ENCODE results near the gene BAIAP2.

The BAIAP2 gene

GRCh38 chr17:80996422-80997305 lies 38.3 kb upstream of the BAIAP2 start:
- Histone ChIP-seq H3K9me3 (ENCODE audit: severe bottlenecking) (no peaks in the 10 kb centered on the region), H3K27me3 (ENCODE audit: insufficient read depth, low read depth, severe bottlenecking) (no peaks in the 10 kb centered on the region), H3K36me3 (peaks cover 62% of the 10 kb centered on the region), H3K4me3 (ENCODE audit: low read depth, low read length) (no peak overlapping the region), H3K27ac (no peak overlapping the region)
- no peak for TF ChIP-seq CTCF (IDR thresholded peaks at IDR 0.05; ENCODE audit: low read depth, low read length)
- DNase-seq: no peak

GRCh38 chr17:80997424-80998117 lies 37.4 kb upstream of the BAIAP2 start:
- H3K27ac ChIP-seq: no peak overlapping the region
- peaks cover 3% of the 10 kb centered on the region for H3K27me3 ChIP-seq (ENCODE audit: insufficient read depth, low read depth, severe bottlenecking)
- H3K9me3 ChIP-seq (ENCODE audit: severe bottlenecking): no peaks in the 10 kb centered on the region
- DNase-seq: no peak
- H3K36me3 ChIP-seq: peaks cover 62% of the 10 kb centered on the region
- no peak overlapping the region for H3K4me3 ChIP-seq (ENCODE audit: low read depth, low read length)
- TF ChIP-seq CTCF (IDR thresholded peaks at IDR 0.05; ENCODE audit: low read depth, low read length): no peak

GRCh38 chr17:80998118-80998747 lies 36.7 kb upstream of the BAIAP2 start:
- DNase-seq: no peak
- Histone ChIP-seq H3K27me3 (ENCODE audit: insufficient read depth, low read depth, severe bottlenecking) (peaks cover 9% of the 10 kb centered on the region), H3K4me3 (ENCODE audit: low read depth, low read length) (no peak overlapping the region), H3K9me3 (ENCODE audit: severe bottlenecking) (no peaks in the 10 kb centered on the region), H3K27ac (no peak overlapping the region), H3K36me3 (peaks cover 62% of the 10 kb centered on the region)
- no peak for TF ChIP-seq CTCF (IDR thresholded peaks at IDR 0.05; ENCODE audit: low read depth, low read length)

DNA sequence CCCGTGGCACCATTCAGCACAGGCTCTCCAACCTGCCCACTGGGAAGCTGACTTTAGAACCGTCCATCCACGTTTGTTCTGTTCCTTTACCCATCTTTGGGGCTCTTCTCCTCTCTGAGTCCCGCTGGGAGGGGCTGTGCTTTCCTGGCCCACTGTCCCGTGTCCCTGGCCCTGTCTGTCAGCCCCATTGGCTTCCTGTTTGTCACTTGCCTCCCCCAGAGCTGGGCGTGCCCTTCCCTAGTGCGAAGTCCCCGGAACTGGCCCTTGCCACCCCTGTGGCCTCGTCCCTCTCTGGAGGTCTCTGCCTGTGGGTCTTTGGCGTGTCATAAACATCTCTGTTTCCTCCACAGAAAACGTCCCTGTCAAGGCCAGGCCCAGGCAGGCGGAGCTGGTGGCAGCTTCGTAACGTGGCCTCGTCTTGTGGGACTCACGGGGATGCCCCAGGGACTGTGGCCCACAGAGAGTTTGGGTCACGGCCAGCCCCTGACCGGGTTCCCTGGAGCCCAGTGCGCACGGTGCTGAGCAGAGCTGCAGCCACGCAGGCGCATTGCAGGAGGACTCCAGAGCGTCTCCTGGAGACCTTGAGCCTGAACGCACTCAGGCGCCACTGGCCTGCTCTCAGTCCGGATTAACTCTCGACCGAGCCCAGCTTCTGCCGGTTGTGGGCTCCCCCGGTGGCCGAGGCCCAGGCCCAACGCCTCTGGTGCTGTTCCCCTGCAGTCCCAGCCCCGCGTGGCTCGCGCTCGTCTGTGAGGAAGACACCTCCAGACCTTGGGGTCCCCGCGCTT lies 36.0 kb upstream of the BAIAP2 start:
- DNase-seq: peak; percentile 57
- 0 out of 2 replicates have a peak, but pooled peaks have one; percentile 4 for TF ChIP-seq CTCF (IDR thresholded peaks at IDR 0.05; ENCODE audit: low read depth, low read length)

GRCh38 chr17:80999536-81000333 lies 35.2 kb upstream of the BAIAP2 start:
- Histone ChIP-seq H3K27ac (peak overlapping the region; percentile 6; the same call in 1 of the 2 replicates), H3K27me3 (ENCODE audit: insufficient read depth, low read depth, severe bottlenecking) (peaks cover 20% of the 10 kb centered on the region), H3K9me3 (ENCODE audit: severe bottlenecking) (peaks cover 1% of the 10 kb centered on the region), H3K36me3 (peaks cover 54% of the 10 kb centered on the region), H3K4me3 (ENCODE audit: low read depth, low read length) (no peak overlapping the region)
- TF ChIP-seq CTCF (IDR thresholded peaks at IDR 0.05; ENCODE audit: low read depth, low read length): peak; percentile 22; the same call in 1 of the 2 replicates
- no peak for DNase-seq

More for the DNA sequence above, 36.0 kb upstream of the BAIAP2 start:
- H3K4me3 ChIP-seq (ENCODE audit: low read depth, low read length): no peak overlapping the region
- no peaks in the 10 kb centered on the region for H3K9me3 ChIP-seq (ENCODE audit: severe bottlenecking)
- H3K27ac ChIP-seq: 0 out of 2 replicates have a peak overlapping the region, but pooled peaks have one; percentile 6
- peaks cover 15% of the 10 kb centered on the region for H3K27me3 ChIP-seq (ENCODE audit: insufficient read depth, low read depth, severe bottlenecking)
- H3K36me3 ChIP-seq: peaks cover 59% of the 10 kb centered on the region

Measured in WERI-Rb-1 (cell line).